ENCODE results near the gene CEBPE. TPM values are rescaled to one million over a fixed set of nuclear protein-coding genes. Genes with fewer than 3 reads are reported as not detected.

The CEBPE gene
- total and polyA plus RNA-seq, 4 donors = 0.08 to 4.4 (median 0.16) TPM; not detected in 1

DNA sequence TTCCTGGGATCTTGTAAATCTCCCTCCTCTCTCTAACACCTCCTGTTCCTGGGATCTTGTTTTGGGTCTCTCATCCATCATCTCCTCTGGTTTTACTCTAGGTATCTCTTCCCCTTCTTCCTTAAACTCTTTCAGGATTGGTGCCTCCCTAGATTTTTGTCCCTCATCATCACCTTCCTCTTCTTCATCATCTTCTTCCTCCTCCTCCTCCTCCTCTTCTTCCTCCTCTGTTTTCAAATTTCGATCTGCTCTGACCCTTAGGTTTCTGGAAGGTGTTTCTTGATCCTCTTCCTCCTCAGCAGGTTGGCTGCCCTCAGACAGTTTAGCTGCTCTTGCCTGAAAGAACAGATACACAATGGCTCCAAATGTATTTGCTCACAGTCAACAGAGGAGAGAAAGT lies 38.6 kb downstream of the CEBPE start:
- Histone ChIP-seq H3K36me3 (ENCODE audit: control insufficient read depth in 4 of 4, insufficient read depth in 3 of 4, low read depth in 1 of 4, low read length in 3 of 4) (peaks cover 15 to 76% (median 63%) of the 10 kb centered on the region in 4 donors), H3K4me3 (ENCODE audit: low read depth in 1 of 3, low read length in 3 of 3) (no peak overlapping the region), H3K9ac (ENCODE audit: low read depth in 1 of 2, low read length in 2 of 2) (no peak overlapping the region), H3K27me3 (ENCODE audit: control insufficient read depth in 4 of 4, insufficient read depth in 4 of 4, low read length in 3 of 4) (no peaks in the 10 kb centered on the region), H3K27ac (ENCODE audit: low read depth in 1 of 2, low read length in 2 of 2) (no peak overlapping the region), H3K9me3 (ENCODE audit: control insufficient read depth in 4 of 4, low read length in 3 of 4) (no peaks in the 10 kb centered on the region), H3K4me1 (ENCODE audit: control insufficient read depth in 4 of 4, insufficient read depth in 4 of 4, low read length in 3 of 4) (no peaks in the 10 kb centered on the region)
- no peak for DNase-seq (ENCODE audit: low spot score)
- TF ChIP-seq, protein P1, sequence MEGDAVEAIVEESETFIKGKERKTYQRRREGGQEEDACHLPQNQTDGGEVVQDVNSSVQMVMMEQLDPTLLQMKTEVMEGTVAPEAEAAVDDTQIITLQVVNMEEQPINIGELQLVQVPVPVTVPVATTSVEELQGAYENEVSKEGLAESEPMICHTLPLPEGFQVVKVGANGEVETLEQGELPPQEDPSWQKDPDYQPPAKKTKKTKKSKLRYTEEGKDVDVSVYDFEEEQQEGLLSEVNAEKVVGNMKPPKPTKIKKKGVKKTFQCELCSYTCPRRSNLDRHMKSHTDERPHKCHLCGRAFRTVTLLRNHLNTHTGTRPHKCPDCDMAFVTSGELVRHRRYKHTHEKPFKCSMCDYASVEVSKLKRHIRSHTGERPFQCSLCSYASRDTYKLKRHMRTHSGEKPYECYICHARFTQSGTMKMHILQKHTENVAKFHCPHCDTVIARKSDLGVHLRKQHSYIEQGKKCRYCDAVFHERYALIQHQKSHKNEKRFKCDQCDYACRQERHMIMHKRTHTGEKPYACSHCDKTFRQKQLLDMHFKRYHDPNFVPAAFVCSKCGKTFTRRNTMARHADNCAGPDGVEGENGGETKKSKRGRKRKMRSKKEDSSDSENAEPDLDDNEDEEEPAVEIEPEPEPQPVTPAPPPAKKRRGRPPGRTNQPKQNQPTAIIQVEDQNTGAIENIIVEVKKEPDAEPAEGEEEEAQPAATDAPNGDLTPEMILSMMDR (IDR thresholded peaks at IDR 0.05; ENCODE audit: low read depth, low read length, missing input control) = no peak
- TF ChIP-seq SP1 (IDR thresholded peaks at IDR 0.05) = no peak
- no peak for TF ChIP-seq RAD21 (IDR thresholded peaks at IDR 0.05)
- no peak for TF ChIP-seq HNF4A (conservative IDR thresholded peaks at IDR 0.05)
- no peak for TF ChIP-seq YY1 (IDR thresholded peaks at IDR 0.05)
- no peak for TF ChIP-seq NR2F2 (IDR thresholded peaks at IDR 0.05)
- TF ChIP-seq HNF4G (IDR thresholded peaks at IDR 0.05) = no peak
- WGBS = 70% methylated on average over 1 of the region's 1 CpG

DNA sequence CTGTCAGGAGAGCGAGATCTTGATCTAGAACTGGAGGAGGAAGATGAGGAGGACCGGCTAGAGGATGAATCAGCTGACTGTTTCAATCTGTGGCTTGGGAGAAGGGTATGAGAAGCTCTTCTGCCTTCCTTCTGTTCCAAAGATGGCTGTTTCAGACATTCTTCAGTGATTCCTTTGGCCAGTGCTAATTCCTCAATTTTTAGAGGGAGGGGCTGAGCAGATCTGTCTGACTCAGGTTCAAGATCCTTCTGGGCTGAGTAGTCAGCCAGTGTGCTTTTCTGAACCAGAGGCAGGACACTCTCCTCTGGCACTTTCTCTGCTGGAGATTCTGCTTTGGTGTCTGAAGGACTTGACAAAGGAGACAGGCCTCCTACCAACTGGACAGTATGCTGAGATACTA lies 39.3 kb downstream of the CEBPE start:
- H3K4me1 ChIP-seq (ENCODE audit: control insufficient read depth in 4 of 4, insufficient read depth in 4 of 4, low read length in 3 of 4) = no peaks in the 10 kb centered on the region
- TF ChIP-seq, protein P1 (IDR thresholded peaks at IDR 0.05; ENCODE audit: low read depth, low read length, missing input control) = no peak
- TF ChIP-seq FOXA1 (IDR thresholded peaks at IDR 0.05) = no peak
- TF ChIP-seq RAD21 (IDR thresholded peaks at IDR 0.05) = no peak
- TF ChIP-seq, protein P2, sequence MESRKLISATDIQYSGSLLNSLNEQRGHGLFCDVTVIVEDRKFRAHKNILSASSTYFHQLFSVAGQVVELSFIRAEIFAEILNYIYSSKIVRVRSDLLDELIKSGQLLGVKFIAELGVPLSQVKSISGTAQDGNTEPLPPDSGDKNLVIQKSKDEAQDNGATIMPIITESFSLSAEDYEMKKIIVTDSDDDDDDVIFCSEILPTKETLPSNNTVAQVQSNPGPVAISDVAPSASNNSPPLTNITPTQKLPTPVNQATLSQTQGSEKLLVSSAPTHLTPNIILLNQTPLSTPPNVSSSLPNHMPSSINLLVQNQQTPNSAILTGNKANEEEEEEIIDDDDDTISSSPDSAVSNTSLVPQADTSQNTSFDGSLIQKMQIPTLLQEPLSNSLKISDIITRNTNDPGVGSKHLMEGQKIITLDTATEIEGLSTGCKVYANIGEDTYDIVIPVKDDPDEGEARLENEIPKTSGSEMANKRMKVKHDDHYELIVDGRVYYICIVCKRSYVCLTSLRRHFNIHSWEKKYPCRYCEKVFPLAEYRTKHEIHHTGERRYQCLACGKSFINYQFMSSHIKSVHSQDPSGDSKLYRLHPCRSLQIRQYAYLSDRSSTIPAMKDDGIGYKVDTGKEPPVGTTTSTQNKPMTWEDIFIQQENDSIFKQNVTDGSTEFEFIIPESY (IDR thresholded peaks at IDR 0.05) = no peak
- no peak for TF ChIP-seq REST (IDR thresholded peaks at IDR 0.05)
- no peak for TF ChIP-seq FOXA2 (IDR thresholded peaks at IDR 0.05)
- no peak for TF ChIP-seq RXRA (IDR thresholded peaks at IDR 0.05)
- TF ChIP-seq EGR1 (IDR thresholded peaks at IDR 0.05; ENCODE audit: low read depth in 2 of 2) = no peak
- no peak for TF ChIP-seq TAF1 (conservative IDR thresholded peaks at IDR 0.05)
- no peak for TF ChIP-seq HNF4G (IDR thresholded peaks at IDR 0.05)
- no peak for TF ChIP-seq NR2F2 (IDR thresholded peaks at IDR 0.05)
- no peak for TF ChIP-seq ATF3 (IDR thresholded peaks at IDR 0.05)
- no peak for TF ChIP-seq HNF4A (conservative IDR thresholded peaks at IDR 0.05)
- TF ChIP-seq SP1 (IDR thresholded peaks at IDR 0.05) = no peak
- no peak for TF ChIP-seq JUND (IDR thresholded peaks at IDR 0.05)
- no peak for TF ChIP-seq GABPA (IDR thresholded peaks at IDR 0.05 in 1 of 2, conservative IDR thresholded peaks at IDR 0.05 in 1 of 2)
- TF ChIP-seq YY1 (IDR thresholded peaks at IDR 0.05) = no peak
- H3K9me3 ChIP-seq (ENCODE audit: control insufficient read depth in 4 of 4, low read length in 3 of 4) = no peaks in the 10 kb centered on the region
- H3K4me3 ChIP-seq (ENCODE audit: low read depth in 1 of 3, low read length in 3 of 3) = no peak overlapping the region
- no peak for DNase-seq (ENCODE audit: low spot score)
- H3K9ac ChIP-seq (ENCODE audit: low read depth in 1 of 2, low read length in 2 of 2) = no peak overlapping the region
- H3K27me3 ChIP-seq (ENCODE audit: control insufficient read depth in 4 of 4, insufficient read depth in 4 of 4, low read length in 3 of 4) = no peaks in the 10 kb centered on the region
- H3K27ac ChIP-seq (ENCODE audit: low read depth in 1 of 2, low read length in 2 of 2) = no peak overlapping the region
- peaks cover 12 to 79% (median 63%) of the 10 kb centered on the region in 4 donors for H3K36me3 ChIP-seq (ENCODE audit: control insufficient read depth in 4 of 4, insufficient read depth in 3 of 4, low read depth in 1 of 4, low read length in 3 of 4)
- 93% methylated on average over 2 of the region's 2 CpGs for WGBS
